Medulla oblongata (tissue), 1 donor: ENCODE data around the gene PLPP3.

Experiments used
- DNase-seq: peaks from one replicate; pipeline ENCODE4 v3.0.0-alpha.2; 2015; ENCODE audit errors: extremely low spot score

PLPP3 gene

GRCh38 chr1:56524263-56524662 lies 55.1 kb downstream of the PLPP3 start:
- no peak for DNase-seq

- DNase-seq: no peak
Measured at GRCh38 chr1:56522680-56523079, 56.7 kb downstream of the PLPP3 start.

- DNase-seq: no peak
Measured at GRCh38 chr1:56520016-56520601, 59.3 kb downstream of the PLPP3 start.

- DNase-seq: no peak
Measured at GRCh38 chr1:56517404-56518130, 61.8 kb downstream of the PLPP3 start.

GRCh38 chr1:56516539-56517252 lies 62.7 kb downstream of the PLPP3 start:
- DNase-seq: peak; percentile 48

- DNase-seq: no peak
Measured at GRCh38 chr1:56515898-56516538, 63.3 kb downstream of the PLPP3 start.

GRCh38 chr1:56512724-56513494 lies 66.5 kb downstream of the PLPP3 start:
- no peak for DNase-seq

GRCh38 chr1:56511766-56512165 lies 67.6 kb downstream of the PLPP3 start:
- DNase-seq: no peak

GRCh38 chr1:56511364-56511763 lies 68.0 kb downstream of the PLPP3 start:
- DNase-seq: no peak

- DNase-seq: no peak
Measured at GRCh38 chr1:56510642-56511021, 68.7 kb downstream of the PLPP3 start.

GRCh38 chr1:56509713-56510641 lies 69.4 kb downstream of the PLPP3 start:
- DNase-seq: no peak

- DNase-seq: no peak
Measured at GRCh38 chr1:56508523-56508983, 70.8 kb downstream of the PLPP3 start.

GRCh38 chr1:56507925-56508522 lies 71.3 kb downstream of the PLPP3 start:
- DNase-seq: no peak

GRCh38 chr1:56506951-56507491 lies 72.3 kb downstream of the PLPP3 start:
- no peak for DNase-seq

- DNase-seq: no peak
Measured at GRCh38 chr1:56505792-56506743, 73.3 kb downstream of the PLPP3 start.

- DNase-seq: no peak
Measured at GRCh38 chr1:56502700-56503245, 76.6 kb downstream of the PLPP3 start.

- DNase-seq: no peak
Measured at GRCh38 chr1:56501888-56502287, 77.5 kb downstream of the PLPP3 start.

- DNase-seq: no peak
Measured at GRCh38 chr1:56501426-56501825, 77.9 kb downstream of the PLPP3 start.
